Fibroblast of lung (primary cell): ENCODE results near the gene HTRA3. TPM values are rescaled to one million over a fixed set of nuclear protein-coding genes. Genes with fewer than 3 reads are reported as not detected.

Experiments
- DNase-seq, 2 donors: peaks; one replicate each; pipeline versions ENCODE4 v3.0.0 to v3.0.0-alpha.2; 2010; ENCODE audit warnings: low read depth in 2 of 2
- H2AFZ ChIP-seq: 2 replicates; pipeline ENCODE4 v1.5.1; 2012; ENCODE audit warnings: low read length, control low read depth, inconsistent platforms
- H3K27ac ChIP-seq: 2 replicates; pipeline ENCODE4 v1.5.1; 2011; ENCODE audit warnings: low read length, control low read depth; ENCODE audit not compliant: insufficient read depth
- H3K27me3 ChIP-seq: 2 replicates; pipeline ENCODE4 v1.5.1; 2011; ENCODE audit warnings: mild to moderate bottlenecking, low read length; ENCODE audit not compliant: control insufficient read depth, insufficient read depth
- H3K36me3 ChIP-seq: 2 replicates; pipeline ENCODE4 v1.5.1; 2011; ENCODE audit warnings: low read length; ENCODE audit not compliant: control insufficient read depth, insufficient read depth
- H3K4me1 ChIP-seq: 2 replicates; pipeline ENCODE4 v1.5.1; 2011; ENCODE audit warnings: low read length; ENCODE audit not compliant: control insufficient read depth, insufficient read depth; ENCODE audit errors: extremely low read depth
- H3K4me2 ChIP-seq: 2 replicates; pipeline ENCODE4 v1.5.1; 2011; ENCODE audit warnings: low read length, control low read depth; ENCODE audit not compliant: insufficient read depth; ENCODE audit errors: extremely low read depth
- H3K4me3 ChIP-seq, 4 experiments: fragments of 200-600 bp in 1 of 4; sonication (generic) in 1 of 4; replicated peaks in 1 of 4; 2 replicates each; pipeline ENCODE4 v1.5.1; 2011 to 2016; ENCODE audit warnings: low read length in 4 of 4, low read depth in 3 of 4, mild to moderate bottlenecking in 3 of 4, control low read depth in 2 of 4, inconsistent platforms in 1 of 4, mixed read lengths in 1 of 4; ENCODE audit not compliant: insufficient read depth in 1 of 4; ENCODE audit errors: control extremely low read depth in 1 of 4
- H3K79me2 ChIP-seq: 2 replicates; pipeline ENCODE4 v1.5.1; 2012; ENCODE audit warnings: mild to moderate bottlenecking, low read length, inconsistent platforms; ENCODE audit not compliant: control insufficient read depth, insufficient read depth
- H3K9ac ChIP-seq: 2 replicates; pipeline ENCODE4 v1.5.1; 2011; ENCODE audit warnings: mild to moderate bottlenecking, low read length, control low read depth; ENCODE audit not compliant: insufficient read depth
- H3K9me3 ChIP-seq: 2 replicates; pipeline ENCODE4 v1.5.1; 2012; ENCODE audit warnings: low read depth, low read length; ENCODE audit not compliant: control insufficient read depth, insufficient read depth
- H4K20me1 ChIP-seq: 2 replicates; pipeline ENCODE4 v1.5.1; 2011; ENCODE audit warnings: low read length; ENCODE audit not compliant: control insufficient read depth, insufficient read depth; ENCODE audit errors: extremely low read depth
- CTCF ChIP-seq, 2 donors: IDR thresholded peaks in 1 of 2; conservative IDR thresholded peaks in 1 of 2; 1 replicate in 1 of 2; 2 replicates in 1 of 2; pipeline ENCODE4 v1.5.1; 2011 to 2012; ENCODE audit warnings: low read length in 2 of 2, control low read depth in 1 of 2, inconsistent platforms in 1 of 2, low read depth in 1 of 2, mild to moderate bottlenecking in 1 of 2
- EZH2 ChIP-seq: IDR thresholded peaks from 2 replicates; pipeline ENCODE4 v1.5.1; 2012; ENCODE audit warnings: low read length, control low read depth, mild to moderate bottlenecking; ENCODE audit errors: missing control alignments
- polyA plus RNA-seq, 2 donors: library from polyadenylated mRNA; depleted of rRNA in 1 of 2; stranded (reverse) in 1 of 2; unstranded in 1 of 2; fragments of >200 nt; gene quantifications; 2 replicates each; pipeline ENCODE4 v1.2.1, GENCODE V29; 2011 to 2012; ENCODE audit warnings: missing spikeins in 1 of 2
- total RNA-seq: library from RNA; depleted of rRNA; stranded (reverse); fragments of >200 nt; gene quantifications from 2 replicates; pipeline ENCODE4 v1.2.1, GENCODE V29; 2014

HTRA3 gene
- total and polyA plus RNA-seq, 2 donors (not counting 1 experiment from before 2014, with no cell fraction given): 2.8 to 3.5 TPM

GRCh38 chr4:8266088-8266487 lies 3.5 kb upstream of the HTRA3 start:
- Histone ChIP-seq H3K36me3 (no peaks in the 10 kb centered on the region), H3K4me1 (peaks cover 2% of the 10 kb centered on the region), H3K27me3 (peaks cover 9% of the 10 kb centered on the region), H3K4me3 (no peak overlapping the region), H2AFZ (no peak overlapping the region), H3K79me2 (no peaks in the 10 kb centered on the region), H3K9ac (no peak overlapping the region), H4K20me1 (no peaks in the 10 kb centered on the region), H3K27ac (no peak overlapping the region), H3K4me2 (no peak overlapping the region), H3K9me3 (no peaks in the 10 kb centered on the region)
- TF ChIP-seq EZH2 (no peak), CTCF (conservative IDR thresholded peaks at IDR 0.05 in 1 of 2, IDR thresholded peaks at IDR 0.05 in 1 of 2; ENCODE audit: low read depth in 1 of 2, low read length in 2 of 2) (no peak)
- DNase-seq: no peak

- Histone ChIP-seq H3K4me3 (no peak overlapping the region), H3K36me3 (no peaks in the 10 kb centered on the region), H3K79me2 (no peaks in the 10 kb centered on the region), H3K27me3 (peaks cover 13% of the 10 kb centered on the region), H4K20me1 (no peaks in the 10 kb centered on the region), H3K4me1 (no peaks in the 10 kb centered on the region), H3K9ac (no peak overlapping the region), H3K9me3 (no peaks in the 10 kb centered on the region), H3K27ac (no peak overlapping the region), H3K4me2 (no peak overlapping the region), H2AFZ (no peak overlapping the region)
- no peak for TF ChIP-seq EZH2
- TF ChIP-seq CTCF (conservative IDR thresholded peaks at IDR 0.05 in 1 of 2, IDR thresholded peaks at IDR 0.05 in 1 of 2; ENCODE audit: low read depth in 1 of 2, low read length in 2 of 2): no peak
- DNase-seq: no peak
Observed at GRCh38 chr4:8266508-8266907, 3.0 kb upstream of the HTRA3 start.

DNA sequence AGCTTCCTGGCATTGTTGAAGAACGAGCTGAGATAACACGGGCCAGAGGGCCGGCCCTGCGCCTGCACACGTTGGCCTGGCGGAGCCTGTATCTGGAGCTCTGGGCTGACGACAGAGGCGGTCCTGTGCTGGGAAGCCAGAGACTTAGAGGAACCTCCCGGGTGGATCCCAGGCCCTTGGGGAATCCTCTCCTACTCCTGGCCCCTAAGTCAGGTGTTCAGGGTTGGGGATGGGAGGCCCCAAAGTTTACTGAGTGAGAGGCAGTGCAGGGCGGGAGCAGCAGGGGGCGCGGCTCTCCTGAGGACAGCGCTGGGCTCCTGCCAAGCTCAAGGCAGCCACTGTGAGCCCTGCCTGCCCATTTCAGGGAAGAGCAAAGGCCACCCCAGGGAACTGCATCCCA lies 2.5 kb upstream of the HTRA3 start:
- Histone ChIP-seq H3K4me3 (no peak overlapping the region), H3K36me3 (no peaks in the 10 kb centered on the region), H3K9ac (no peak overlapping the region), H3K9me3 (no peaks in the 10 kb centered on the region), H3K4me2 (no peak overlapping the region), H3K27me3 (peaks cover 18% of the 10 kb centered on the region), H2AFZ (no peak overlapping the region), H3K27ac (no peak overlapping the region), H4K20me1 (no peaks in the 10 kb centered on the region), H3K79me2 (no peaks in the 10 kb centered on the region), H3K4me1 (no peaks in the 10 kb centered on the region)
- no peak for TF ChIP-seq EZH2
- peak; percentile 44 to 72 for TF ChIP-seq CTCF (conservative IDR thresholded peaks at IDR 0.05 in 1 of 2, IDR thresholded peaks at IDR 0.05 in 1 of 2; ENCODE audit: low read depth in 1 of 2, low read length in 2 of 2)
- peak in 1 of 2 donors; percentile 55 for DNase-seq
